ENCODE measurements around the gene FOXB1.

The FOXB1 gene

DNA sequence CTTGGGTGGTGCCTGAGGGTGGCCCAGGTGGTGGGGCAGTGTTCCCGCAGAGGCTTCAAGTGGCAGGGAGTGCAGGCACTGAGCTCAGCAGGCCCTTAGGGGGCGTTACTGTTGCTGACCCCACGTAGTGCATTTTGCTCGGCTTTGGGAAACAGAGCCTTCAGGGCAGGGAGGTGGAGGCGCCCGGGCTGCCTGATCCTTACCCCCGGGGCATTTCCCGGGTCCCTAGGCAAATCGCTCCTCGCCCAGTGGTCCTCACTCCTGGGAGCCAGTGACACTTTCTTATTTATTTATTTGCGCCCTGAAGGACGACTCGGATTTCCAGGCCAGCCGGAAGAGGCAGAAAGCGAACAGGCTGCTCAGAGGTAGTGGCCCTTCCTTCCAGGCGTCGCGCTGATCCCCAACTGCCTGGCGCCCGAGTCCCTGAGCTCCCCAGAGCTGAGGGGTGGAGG, 10.1 kb upstream of the FOXB1 start:
- Histone ChIP-seq H3K27me3 (ENCODE audit: low read depth, low read length) (no peaks in the 10 kb centered on the region), H3K9ac (ENCODE audit: low read length) (no peak overlapping the region), H3K27ac (ENCODE audit: low read length) (no peak overlapping the region)

DNA sequence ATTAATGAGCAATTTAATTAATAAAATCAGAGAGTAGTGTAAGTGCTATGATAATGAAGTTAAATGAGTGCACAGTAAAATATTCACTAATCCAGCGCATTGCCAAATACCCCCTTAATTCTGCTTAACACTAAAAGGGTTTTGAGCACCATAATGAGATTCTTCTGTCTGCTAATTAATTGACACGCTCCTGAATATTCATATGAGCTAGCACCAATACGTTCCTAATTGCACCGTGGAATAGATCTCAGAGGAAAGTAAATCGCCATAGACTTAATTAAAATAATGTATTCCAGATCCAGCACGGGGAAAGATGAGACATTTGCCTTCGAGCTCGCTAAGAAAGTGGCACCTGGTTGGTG, 9.6 kb upstream of the FOXB1 start:
- Histone ChIP-seq H3K36me3 (replicated peaks; ENCODE audit: low read depth, low read length) (no peaks in the 10 kb centered on the region), H3K9me3 (ENCODE audit: insufficient read depth, low read length) (no peaks in the 10 kb centered on the region), H3K79me2 (ENCODE audit: low read length) (no peaks in the 10 kb centered on the region), H2AFZ (ENCODE audit: low read depth, low read length) (no peak overlapping the region), H3K4me3 (ENCODE audit: low read length) (no peak overlapping the region), H3K4me1 (ENCODE audit: low read length) (peaks cover 26% of the 10 kb centered on the region), H3K27me3 (ENCODE audit: low read depth, low read length) (no peaks in the 10 kb centered on the region), H3K27ac (ENCODE audit: low read length) (no peak overlapping the region), H3K4me2 (ENCODE audit: low read length) (no peak overlapping the region), H4K20me1 (ENCODE audit: insufficient read depth, low read length) (no peaks in the 10 kb centered on the region), H3K9ac (ENCODE audit: low read length) (no peak overlapping the region)
- TF ChIP-seq, protein P1, sequence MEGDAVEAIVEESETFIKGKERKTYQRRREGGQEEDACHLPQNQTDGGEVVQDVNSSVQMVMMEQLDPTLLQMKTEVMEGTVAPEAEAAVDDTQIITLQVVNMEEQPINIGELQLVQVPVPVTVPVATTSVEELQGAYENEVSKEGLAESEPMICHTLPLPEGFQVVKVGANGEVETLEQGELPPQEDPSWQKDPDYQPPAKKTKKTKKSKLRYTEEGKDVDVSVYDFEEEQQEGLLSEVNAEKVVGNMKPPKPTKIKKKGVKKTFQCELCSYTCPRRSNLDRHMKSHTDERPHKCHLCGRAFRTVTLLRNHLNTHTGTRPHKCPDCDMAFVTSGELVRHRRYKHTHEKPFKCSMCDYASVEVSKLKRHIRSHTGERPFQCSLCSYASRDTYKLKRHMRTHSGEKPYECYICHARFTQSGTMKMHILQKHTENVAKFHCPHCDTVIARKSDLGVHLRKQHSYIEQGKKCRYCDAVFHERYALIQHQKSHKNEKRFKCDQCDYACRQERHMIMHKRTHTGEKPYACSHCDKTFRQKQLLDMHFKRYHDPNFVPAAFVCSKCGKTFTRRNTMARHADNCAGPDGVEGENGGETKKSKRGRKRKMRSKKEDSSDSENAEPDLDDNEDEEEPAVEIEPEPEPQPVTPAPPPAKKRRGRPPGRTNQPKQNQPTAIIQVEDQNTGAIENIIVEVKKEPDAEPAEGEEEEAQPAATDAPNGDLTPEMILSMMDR (IDR thresholded peaks at IDR 0.05; ENCODE audit: low read depth, low read length), result no peak
- no peak for TF ChIP-seq EZH2phosphoT487 (IDR thresholded peaks at IDR 0.05; ENCODE audit: low read depth)

More for the DNA sequence above, 10.1 kb upstream of the FOXB1 start:
- H4K20me1 ChIP-seq (ENCODE audit: insufficient read depth, low read length), result no peaks in the 10 kb centered on the region
- H3K4me3 ChIP-seq (ENCODE audit: low read length), result no peak overlapping the region
- no peak overlapping the region for H2AFZ ChIP-seq (ENCODE audit: low read depth, low read length)
- peaks cover 21% of the 10 kb centered on the region for H3K4me1 ChIP-seq (ENCODE audit: low read length)
- no peaks in the 10 kb centered on the region for H3K79me2 ChIP-seq (ENCODE audit: low read length)
- TF ChIP-seq, protein P1 (IDR thresholded peaks at IDR 0.05; ENCODE audit: low read depth, low read length), result peak; percentile 20
- no peak for TF ChIP-seq EZH2phosphoT487 (IDR thresholded peaks at IDR 0.05; ENCODE audit: low read depth)
- no peaks in the 10 kb centered on the region for H3K9me3 ChIP-seq (ENCODE audit: insufficient read depth, low read length)
- no peaks in the 10 kb centered on the region for H3K36me3 ChIP-seq (replicated peaks; ENCODE audit: low read depth, low read length)
- no peak overlapping the region for H3K4me2 ChIP-seq (ENCODE audit: low read length)

DNA sequence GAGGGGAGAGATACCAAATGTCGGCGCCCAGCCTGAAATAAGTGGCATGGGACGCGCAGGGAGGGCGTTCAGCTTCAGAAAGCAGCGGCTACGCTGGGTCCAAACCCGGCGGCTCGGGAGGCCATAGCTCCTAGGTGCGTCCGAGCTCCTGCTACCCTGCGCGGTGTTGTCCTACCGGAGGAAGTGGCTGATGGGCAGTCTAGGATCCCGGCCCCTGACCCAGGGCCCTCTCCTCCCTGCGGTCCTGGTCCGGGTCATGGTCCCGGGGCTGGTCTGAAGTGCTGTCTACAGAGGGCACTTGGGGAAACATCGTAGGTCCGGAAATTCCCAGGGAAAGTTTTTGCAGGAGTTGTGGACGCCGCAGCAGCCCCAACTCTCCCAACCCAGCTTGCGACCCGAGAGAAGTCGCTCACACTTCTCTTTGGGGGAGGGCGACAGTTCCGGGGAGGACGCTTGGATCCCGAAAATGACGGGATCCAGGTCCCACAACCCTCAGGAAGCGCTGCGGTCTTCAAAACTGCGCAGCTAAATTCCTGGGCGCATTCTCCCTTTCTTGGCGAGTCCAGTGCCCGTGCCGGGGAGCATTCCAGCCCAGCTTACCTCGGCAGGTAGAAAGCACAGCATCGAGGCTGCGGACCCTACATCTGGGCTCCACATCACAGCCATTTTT, 9.1 kb upstream of the FOXB1 start:
- H3K4me2 ChIP-seq (ENCODE audit: low read length), result no peak overlapping the region
- H3K9me3 ChIP-seq (ENCODE audit: insufficient read depth, low read length), result no peaks in the 10 kb centered on the region
- H3K79me2 ChIP-seq (ENCODE audit: low read length), result no peaks in the 10 kb centered on the region
- H3K27me3 ChIP-seq (ENCODE audit: low read depth, low read length), result no peaks in the 10 kb centered on the region
- no peak overlapping the region for H2AFZ ChIP-seq (ENCODE audit: low read depth, low read length)
- no peaks in the 10 kb centered on the region for H3K36me3 ChIP-seq (replicated peaks; ENCODE audit: low read depth, low read length)
- H3K4me3 ChIP-seq (ENCODE audit: low read length), result no peak overlapping the region
- H3K9ac ChIP-seq (ENCODE audit: low read length), result no peak overlapping the region
- H4K20me1 ChIP-seq (ENCODE audit: insufficient read depth, low read length), result no peaks in the 10 kb centered on the region
- TF ChIP-seq, protein P1 (IDR thresholded peaks at IDR 0.05; ENCODE audit: low read depth, low read length), result no peak
- H3K4me1 ChIP-seq (ENCODE audit: low read length), result peaks cover 26% of the 10 kb centered on the region
- no peak overlapping the region for H3K27ac ChIP-seq (ENCODE audit: low read length)

DNA sequence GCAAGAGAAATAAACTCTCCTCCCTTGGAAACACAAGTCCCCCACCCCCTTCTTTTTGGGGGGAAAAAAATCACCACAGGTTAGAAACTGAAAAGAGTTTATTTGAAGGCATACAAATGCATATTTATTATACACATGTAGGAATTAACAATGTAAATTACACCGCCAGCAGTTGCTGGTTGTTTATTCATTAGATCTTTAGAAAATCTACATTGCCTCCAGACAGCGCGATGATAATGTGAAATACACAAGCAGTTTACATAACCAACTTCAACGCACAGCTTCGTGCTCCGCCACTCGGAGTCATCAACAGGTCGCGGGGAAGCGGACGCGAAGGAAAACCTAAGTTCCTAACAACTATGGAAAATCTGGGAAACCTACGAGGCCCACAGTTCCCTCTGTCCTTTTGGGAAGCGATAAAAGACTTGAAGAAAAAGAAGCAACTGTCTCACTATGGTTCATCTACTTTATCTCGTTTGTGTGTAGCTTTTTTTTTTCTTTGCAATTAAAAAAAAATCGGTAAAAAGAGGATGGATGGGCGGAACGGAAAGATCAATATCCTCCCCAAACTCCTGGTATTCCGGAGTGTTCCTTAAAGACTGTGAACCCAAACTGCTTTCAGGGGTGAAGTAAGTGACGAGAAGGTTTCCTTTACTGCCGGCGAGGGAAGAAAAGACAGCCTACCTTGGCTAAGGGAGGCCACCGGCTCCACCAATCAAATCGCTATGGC, 8.4 kb upstream of the FOXB1 start:
- TF ChIP-seq, protein P1 (IDR thresholded peaks at IDR 0.05; ENCODE audit: low read depth, low read length), result no peak
- no peak for TF ChIP-seq EZH2phosphoT487 (IDR thresholded peaks at IDR 0.05; ENCODE audit: low read depth)
- no peaks in the 10 kb centered on the region for H3K27me3 ChIP-seq (ENCODE audit: low read depth, low read length)
- peak overlapping the region; percentile 82 for H3K4me3 ChIP-seq (ENCODE audit: low read length)
- H3K9ac ChIP-seq (ENCODE audit: low read length), result peak overlapping the region; percentile 88; the same call in 1 of the 2 replicates
- H3K4me2 ChIP-seq (ENCODE audit: low read length), result peak overlapping the region; percentile 96
- H3K4me1 ChIP-seq (ENCODE audit: low read length), result peaks cover 26% of the 10 kb centered on the region
- H3K9me3 ChIP-seq (ENCODE audit: insufficient read depth, low read length), result no peaks in the 10 kb centered on the region
- no peak overlapping the region; the same call in 1 of the 2 replicates for H3K27ac ChIP-seq (ENCODE audit: low read length)
- H3K36me3 ChIP-seq (replicated peaks; ENCODE audit: low read depth, low read length), result no peaks in the 10 kb centered on the region
- H3K79me2 ChIP-seq (ENCODE audit: low read length), result no peaks in the 10 kb centered on the region
- no peaks in the 10 kb centered on the region for H4K20me1 ChIP-seq (ENCODE audit: insufficient read depth, low read length)
- H2AFZ ChIP-seq (ENCODE audit: low read depth, low read length), result no peak overlapping the region
